Activated CD4-positive, alpha-beta T cell treated with anti-CD3 and anti-CD28 coated beads, Interleukin-2, amount 50 U/mL, for 48 hours (primary cell): ENCODE results near the gene GALR2.

ENCODE experiments used
- DNase-seq, 2 experiments: peaks; one replicate each; pipeline ENCODE4 v3.0.0-alpha.2; 2020

The GALR2 gene

GRCh38 chr17:76079956-76080767, 5.6 kb downstream of the GALR2 start:
- DNase-seq = peak; percentile 18 to 25

GRCh38 chr17:76080768-76081287, 6.2 kb downstream of the GALR2 start:
- no peak for DNase-seq

- no peak for DNase-seq
Observed at GRCh38 chr17:76081295-76082210, 7.0 kb downstream of the GALR2 start.

- DNase-seq = no peak
Observed at GRCh38 chr17:76082326-76083251, 8.0 kb downstream of the GALR2 start.

- no peak for DNase-seq
Observed at GRCh38 chr17:76083536-76084182, 9.1 kb downstream of the GALR2 start.

- no peak for DNase-seq
Observed at GRCh38 chr17:76085066-76085730, 10.6 kb downstream of the GALR2 start.

- DNase-seq = no peak
Observed at GRCh38 chr17:76085731-76086366, 11.3 kb downstream of the GALR2 start.

- DNase-seq = no peak
Observed at GRCh38 chr17:76086384-76086783, 11.8 kb downstream of the GALR2 start.

- no peak for DNase-seq
Observed at GRCh38 chr17:76087531-76087930, 12.9 kb downstream of the GALR2 start.

- DNase-seq = no peak
Observed at GRCh38 chr17:76088041-76088867, 13.7 kb downstream of the GALR2 start.

- no peak for DNase-seq
Observed at GRCh38 chr17:76088868-76089576, 14.4 kb downstream of the GALR2 start.

- DNase-seq = no peak
Observed at GRCh38 chr17:76089680-76090516, 15.3 kb downstream of the GALR2 start.

- DNase-seq = no peak
Observed at GRCh38 chr17:76090517-76091129, 16.0 kb downstream of the GALR2 start.

- no peak for DNase-seq
Observed at GRCh38 chr17:76091526-76092286, 17.1 kb downstream of the GALR2 start.

- no peak for DNase-seq
Observed at GRCh38 chr17:76092526-76093413, 18.2 kb downstream of the GALR2 start.

GRCh38 chr17:76094046-76094445, 19.5 kb downstream of the GALR2 start:
- DNase-seq = no peak
